Nephron progenitor cell (in vitro differentiated cells): ENCODE measurements around the gene FOXP1.

Experiments used
- DNase-seq: peaks from one replicate; pipeline ENCODE4 v3.0.0; 2021
- H3K27ac Mint-ChIP-seq: 2 replicates; pipeline ENCODE4 v1.8.0; 2021; ENCODE audit warnings: mild to moderate bottlenecking, moderate library complexity, mixed read lengths
- H3K27me3 Mint-ChIP-seq: 2 replicates; pipeline ENCODE4 v1.8.0; 2021; ENCODE audit warnings: mild to moderate bottlenecking, low read depth, mixed read lengths; ENCODE audit not compliant: poor library complexity
- H3K36me3 Mint-ChIP-seq: 2 replicates; pipeline ENCODE4 v1.8.0; 2021; ENCODE audit warnings: low read depth, mixed read lengths
- H3K4me1 Mint-ChIP-seq: 2 replicates; pipeline ENCODE4 v1.8.0; 2021; ENCODE audit warnings: mixed read lengths
- H3K4me3 Mint-ChIP-seq: 2 replicates; pipeline ENCODE4 v1.8.0; 2021; ENCODE audit warnings: mild to moderate bottlenecking, moderate library complexity, mixed read lengths
- H3K9me3 Mint-ChIP-seq: 2 replicates; pipeline ENCODE4 v1.8.0; 2021; ENCODE audit warnings: mild to moderate bottlenecking, moderate library complexity, mixed read lengths
- TF ChIP-seq, protein P1 (sequence below): fragments of 200-600 bp; sonication (generic); IDR thresholded peaks from 2 replicates; pipeline ENCODE4 v1.5.0; 2021; ENCODE audit warnings: antibody characterized with exemption

The FOXP1 gene

GRCh38 chr3:71444028-71444860 is 139.3 kb downstream of the FOXP1 start:
- peak overlapping the region; percentile 9 for H3K27ac Mint-ChIP-seq
- H3K4me3 Mint-ChIP-seq, result no peak overlapping the region
- peaks cover 8% of the 10 kb centered on the region for H3K27me3 Mint-ChIP-seq
- TF ChIP-seq, protein P1, sequence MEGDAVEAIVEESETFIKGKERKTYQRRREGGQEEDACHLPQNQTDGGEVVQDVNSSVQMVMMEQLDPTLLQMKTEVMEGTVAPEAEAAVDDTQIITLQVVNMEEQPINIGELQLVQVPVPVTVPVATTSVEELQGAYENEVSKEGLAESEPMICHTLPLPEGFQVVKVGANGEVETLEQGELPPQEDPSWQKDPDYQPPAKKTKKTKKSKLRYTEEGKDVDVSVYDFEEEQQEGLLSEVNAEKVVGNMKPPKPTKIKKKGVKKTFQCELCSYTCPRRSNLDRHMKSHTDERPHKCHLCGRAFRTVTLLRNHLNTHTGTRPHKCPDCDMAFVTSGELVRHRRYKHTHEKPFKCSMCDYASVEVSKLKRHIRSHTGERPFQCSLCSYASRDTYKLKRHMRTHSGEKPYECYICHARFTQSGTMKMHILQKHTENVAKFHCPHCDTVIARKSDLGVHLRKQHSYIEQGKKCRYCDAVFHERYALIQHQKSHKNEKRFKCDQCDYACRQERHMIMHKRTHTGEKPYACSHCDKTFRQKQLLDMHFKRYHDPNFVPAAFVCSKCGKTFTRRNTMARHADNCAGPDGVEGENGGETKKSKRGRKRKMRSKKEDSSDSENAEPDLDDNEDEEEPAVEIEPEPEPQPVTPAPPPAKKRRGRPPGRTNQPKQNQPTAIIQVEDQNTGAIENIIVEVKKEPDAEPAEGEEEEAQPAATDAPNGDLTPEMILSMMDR, result no peak
- no peaks in the 10 kb centered on the region for H3K9me3 Mint-ChIP-seq
- DNase-seq, result no peak
- peaks cover 30% of the 10 kb centered on the region for H3K4me1 Mint-ChIP-seq
- H3K36me3 Mint-ChIP-seq, result no peaks in the 10 kb centered on the region

- H3K27me3 Mint-ChIP-seq, result peaks cover 8% of the 10 kb centered on the region
- DNase-seq, result no peak
- H3K27ac Mint-ChIP-seq, result peak overlapping the region; percentile 84
- H3K9me3 Mint-ChIP-seq, result no peaks in the 10 kb centered on the region
- TF ChIP-seq, protein P1, result no peak
- H3K4me1 Mint-ChIP-seq, result peaks cover 30% of the 10 kb centered on the region
- peaks cover 3% of the 10 kb centered on the region for H3K36me3 Mint-ChIP-seq
- no peak overlapping the region for H3K4me3 Mint-ChIP-seq
Observed at GRCh38 chr3:71443332-71443731, 140.2 kb downstream of the FOXP1 start.

- H3K27me3 Mint-ChIP-seq, result peaks cover 8% of the 10 kb centered on the region
Observed at GRCh38 chr3:71442652-71443042, 140.9 kb downstream of the FOXP1 start.

GRCh38 chr3:71441925-71442651 is 141.4 kb downstream of the FOXP1 start:
- H3K9me3 Mint-ChIP-seq, result no peaks in the 10 kb centered on the region
- H3K27ac Mint-ChIP-seq, result no peak overlapping the region
- peaks cover 8% of the 10 kb centered on the region for H3K27me3 Mint-ChIP-seq
- peaks cover 16% of the 10 kb centered on the region for H3K36me3 Mint-ChIP-seq
- DNase-seq, result no peak
- H3K4me1 Mint-ChIP-seq, result peaks cover 30% of the 10 kb centered on the region
- TF ChIP-seq, protein P1, result no peak
- no peak overlapping the region for H3K4me3 Mint-ChIP-seq

More at GRCh38 chr3:71442652-71443042, 140.9 kb downstream of the FOXP1 start:
- Mint-ChIP-seq H3K4me1 (peaks cover 30% of the 10 kb centered on the region), H3K9me3 (no peaks in the 10 kb centered on the region), H3K36me3 (peaks cover 10% of the 10 kb centered on the region), H3K27ac (no peak overlapping the region), H3K4me3 (no peak overlapping the region)
- DNase-seq, result no peak
- TF ChIP-seq, protein P1, result no peak

GRCh38 chr3:71441217-71441924 is 142.2 kb downstream of the FOXP1 start:
- H3K27ac Mint-ChIP-seq, result peak overlapping the region; percentile 47
- peaks cover 30% of the 10 kb centered on the region for H3K4me1 Mint-ChIP-seq
- H3K36me3 Mint-ChIP-seq, result peaks cover 23% of the 10 kb centered on the region

More at GRCh38 chr3:71441217-71441924, 142.2 kb downstream of the FOXP1 start:
- peaks cover 8% of the 10 kb centered on the region for H3K27me3 Mint-ChIP-seq
- TF ChIP-seq, protein P1, result no peak
- H3K9me3 Mint-ChIP-seq, result peaks cover 7% of the 10 kb centered on the region
- no peak for DNase-seq
- H3K4me3 Mint-ChIP-seq, result no peak overlapping the region
